Stimulated activated CD8-positive, alpha-beta memory T cell treated with anti-CD3 and anti-CD28 coated beads, Interleukin-2, amount 100 ng/mL, for 1 hour (primary cell): ENCODE results near the gene ITIH2.
"Not testable (repeated sequence)": the region's sequence is repeated elsewhere in the genome, so short reads cannot be mapped to it uniquely, and the experiment has no call there.

Experiments
- DNase-seq, 2 donors: peaks; one replicate each; pipeline ENCODE4 v3.0.0-alpha.2; 2020; ENCODE audit warnings: low read depth in 2 of 2

Gene ITIH2, protein sequence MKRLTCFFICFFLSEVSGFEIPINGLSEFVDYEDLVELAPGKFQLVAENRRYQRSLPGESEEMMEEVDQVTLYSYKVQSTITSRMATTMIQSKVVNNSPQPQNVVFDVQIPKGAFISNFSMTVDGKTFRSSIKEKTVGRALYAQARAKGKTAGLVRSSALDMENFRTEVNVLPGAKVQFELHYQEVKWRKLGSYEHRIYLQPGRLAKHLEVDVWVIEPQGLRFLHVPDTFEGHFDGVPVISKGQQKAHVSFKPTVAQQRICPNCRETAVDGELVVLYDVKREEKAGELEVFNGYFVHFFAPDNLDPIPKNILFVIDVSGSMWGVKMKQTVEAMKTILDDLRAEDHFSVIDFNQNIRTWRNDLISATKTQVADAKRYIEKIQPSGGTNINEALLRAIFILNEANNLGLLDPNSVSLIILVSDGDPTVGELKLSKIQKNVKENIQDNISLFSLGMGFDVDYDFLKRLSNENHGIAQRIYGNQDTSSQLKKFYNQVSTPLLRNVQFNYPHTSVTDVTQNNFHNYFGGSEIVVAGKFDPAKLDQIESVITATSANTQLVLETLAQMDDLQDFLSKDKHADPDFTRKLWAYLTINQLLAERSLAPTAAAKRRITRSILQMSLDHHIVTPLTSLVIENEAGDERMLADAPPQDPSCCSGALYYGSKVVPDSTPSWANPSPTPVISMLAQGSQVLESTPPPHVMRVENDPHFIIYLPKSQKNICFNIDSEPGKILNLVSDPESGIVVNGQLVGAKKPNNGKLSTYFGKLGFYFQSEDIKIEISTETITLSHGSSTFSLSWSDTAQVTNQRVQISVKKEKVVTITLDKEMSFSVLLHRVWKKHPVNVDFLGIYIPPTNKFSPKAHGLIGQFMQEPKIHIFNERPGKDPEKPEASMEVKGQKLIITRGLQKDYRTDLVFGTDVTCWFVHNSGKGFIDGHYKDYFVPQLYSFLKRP

DNA sequence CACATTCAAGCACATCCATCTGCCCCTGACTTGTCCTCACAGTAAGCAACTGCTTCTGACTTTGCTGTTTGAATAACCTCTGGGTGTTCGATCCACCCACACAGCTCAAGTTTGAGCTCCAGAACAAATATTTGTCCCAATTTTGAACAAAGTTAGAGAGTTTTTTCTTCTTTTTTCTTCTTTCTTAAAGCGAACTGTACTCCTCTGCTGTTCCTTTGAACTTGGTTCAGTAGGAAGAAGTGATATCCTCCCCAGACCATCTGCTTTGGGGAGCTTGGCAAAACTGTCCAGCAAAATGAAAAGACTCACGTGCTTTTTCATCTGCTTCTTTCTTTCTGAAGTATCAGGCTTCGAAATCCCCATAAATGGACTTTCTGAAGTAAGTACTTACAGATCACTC, at the start of gene ITIH2:
Gene ITIH2, plus strand, starts transcription at position 177 of the 400 bp plus-strand sequence. Its CDS starts 119 bp downstream, at position 296.
- no peak for DNase-seq

DNA sequence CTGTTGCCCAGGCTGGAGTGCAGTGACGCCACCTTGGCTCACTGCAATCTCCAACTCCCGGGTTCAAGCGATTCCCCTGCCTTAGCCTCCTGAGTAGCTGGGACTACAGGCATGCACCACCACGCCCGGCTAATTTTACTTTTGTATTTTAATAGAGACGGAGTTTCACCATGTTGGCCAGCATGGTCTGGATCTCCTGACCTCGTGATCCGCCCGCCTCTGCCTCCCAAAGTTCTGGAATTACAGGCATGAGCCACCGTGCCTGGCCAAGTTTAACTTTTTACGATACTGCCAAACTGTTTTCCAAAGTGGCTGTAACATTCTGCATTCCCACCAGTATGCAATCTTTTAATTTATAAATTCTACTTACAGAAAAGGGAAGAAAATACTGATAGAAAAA, 46.0 kb upstream of the ITIH2 start:
- not testable (repeated sequence) for DNase-seq

DNA sequence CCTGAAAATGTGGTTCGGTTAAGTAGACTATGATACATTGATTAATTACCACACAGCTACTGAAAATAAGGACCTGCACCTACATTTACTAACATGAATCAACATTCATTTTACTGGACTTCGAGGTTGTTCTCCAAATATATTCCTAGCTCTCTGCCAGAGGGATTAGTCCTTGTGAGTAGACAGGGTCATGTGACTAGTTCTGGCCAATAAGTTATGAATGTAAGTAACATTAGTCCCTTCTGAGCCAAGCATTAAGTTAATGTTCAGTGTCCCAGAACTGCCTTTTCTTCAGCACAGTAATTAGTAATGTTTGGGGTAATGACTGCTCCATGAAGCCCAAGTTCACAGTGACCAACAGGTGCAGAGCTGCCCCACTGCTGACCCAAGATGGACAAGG, 45.6 kb upstream of the ITIH2 start:
- no peak for DNase-seq

DNA sequence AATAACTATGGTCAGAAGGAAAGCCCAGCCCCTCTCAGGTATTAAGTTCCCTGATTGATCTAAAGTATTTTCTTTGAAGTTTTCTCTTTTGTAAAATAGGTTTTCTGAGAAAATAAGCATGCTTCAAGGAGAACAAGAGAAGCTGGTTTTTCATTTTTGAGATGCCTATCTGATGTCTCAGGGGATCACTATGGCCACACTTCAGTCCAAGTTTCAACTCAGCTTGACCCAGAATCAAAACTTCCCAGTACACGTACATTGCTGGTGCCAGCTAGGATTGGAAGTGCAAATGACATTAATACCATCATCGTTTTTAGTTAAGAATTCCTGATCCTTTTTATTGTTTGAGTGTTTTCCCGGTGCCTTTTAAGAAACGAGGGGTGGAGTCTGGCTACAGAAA, 43.6 kb upstream of the ITIH2 start:
- DNase-seq: no peak

DNA sequence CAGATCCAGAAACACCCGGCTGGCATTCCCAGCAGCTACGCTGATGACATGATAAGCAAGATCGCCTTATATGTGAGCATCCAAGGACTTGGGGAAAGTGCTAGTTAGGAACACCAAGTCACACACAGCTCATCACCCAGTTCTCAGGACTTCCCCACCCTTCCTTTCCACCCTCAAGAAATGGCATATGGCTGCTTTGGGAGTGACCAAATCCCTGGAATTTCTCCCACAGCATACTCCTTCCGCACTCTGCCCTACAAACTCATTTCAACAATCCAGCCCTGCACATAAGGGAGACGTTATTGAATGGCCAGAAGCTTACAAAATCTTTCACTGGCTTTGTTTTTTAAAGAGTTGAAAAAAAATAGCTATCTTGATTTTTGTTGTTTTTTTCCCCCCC, 40.6 kb upstream of the ITIH2 start:
- no peak for DNase-seq

DNA sequence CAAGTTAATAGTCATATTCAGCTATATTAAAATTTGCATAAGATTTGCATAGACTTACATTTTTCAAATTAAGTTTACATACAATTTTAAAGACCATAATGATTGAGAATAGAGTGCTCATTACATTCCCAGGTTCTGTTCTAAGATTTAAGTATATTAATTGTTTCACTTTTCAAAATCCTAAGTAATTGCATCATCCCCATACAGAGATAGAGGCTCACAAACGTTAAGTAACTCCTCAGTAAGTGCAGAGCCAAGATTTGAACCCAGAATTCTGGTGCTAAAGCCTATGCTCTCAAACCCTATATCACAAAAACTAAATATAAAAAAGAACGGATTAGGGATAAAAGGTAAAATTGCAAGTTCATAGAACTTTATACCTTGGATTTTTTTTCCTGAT, 38.4 kb upstream of the ITIH2 start:
- no peak for DNase-seq

DNA sequence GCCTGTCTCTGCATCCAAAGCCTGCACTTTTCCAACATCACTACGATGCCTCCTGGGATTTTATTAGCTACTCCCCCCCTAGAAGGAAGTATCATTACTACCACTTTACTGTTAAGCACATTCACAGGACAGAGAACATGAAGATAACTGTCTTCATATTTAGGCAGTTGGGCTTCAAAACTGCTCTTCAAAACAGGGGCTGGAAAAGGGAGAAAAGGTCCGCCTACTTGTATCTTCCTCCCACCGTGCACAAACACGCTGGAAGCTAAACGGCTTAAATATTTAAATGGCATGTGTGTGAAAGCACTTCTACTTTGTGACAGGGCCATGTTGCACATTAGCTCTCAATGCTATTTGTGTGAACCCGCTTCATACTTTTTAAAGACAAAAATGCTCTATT, 37.3 kb upstream of the ITIH2 start:
- DNase-seq: no peak

DNA sequence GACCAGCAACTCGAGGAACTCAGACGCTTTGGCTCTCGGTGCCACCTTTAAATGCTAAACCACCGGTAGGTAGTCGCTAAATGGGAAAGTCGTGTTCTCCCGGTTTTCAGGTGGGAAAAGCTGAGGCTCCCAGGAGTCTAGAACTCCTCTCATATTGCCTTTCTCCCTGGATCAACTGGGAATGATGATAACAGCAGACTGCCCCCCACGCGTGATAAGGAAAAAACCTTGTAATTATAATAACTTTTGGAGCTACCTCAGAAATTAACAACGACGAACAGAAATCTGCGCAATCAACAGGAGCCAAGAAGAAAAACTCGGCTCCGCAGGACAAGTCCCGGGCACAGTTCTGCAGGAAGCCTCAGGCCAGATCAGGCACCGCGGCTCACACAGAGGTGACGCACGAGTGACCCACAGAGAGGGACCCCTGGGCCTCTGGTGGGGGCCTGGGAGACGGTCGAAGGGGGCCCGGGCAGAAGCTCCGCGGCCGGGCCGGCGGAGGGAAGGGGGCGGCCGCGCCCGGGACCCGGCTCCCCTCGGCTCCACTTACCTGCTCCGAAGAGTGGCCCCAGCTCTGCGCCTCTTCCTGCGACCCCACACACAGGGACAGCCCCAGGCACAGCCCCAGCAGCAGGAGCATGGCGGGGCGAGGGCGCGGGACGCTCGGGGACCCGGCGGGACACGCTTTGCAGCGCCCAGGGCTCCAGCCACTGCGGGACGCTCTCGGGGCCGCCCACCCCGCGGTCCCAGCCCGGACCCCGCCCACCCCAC, 36.7 kb upstream of the ITIH2 start, which contains the start of gene ITIH5:
Gene ITIH5, minus strand, starts transcription at position 714 of the 771 bp plus-strand sequence. Its CDS starts 74 bp downstream, at position 640.
- DNase-seq: no peak

DNA sequence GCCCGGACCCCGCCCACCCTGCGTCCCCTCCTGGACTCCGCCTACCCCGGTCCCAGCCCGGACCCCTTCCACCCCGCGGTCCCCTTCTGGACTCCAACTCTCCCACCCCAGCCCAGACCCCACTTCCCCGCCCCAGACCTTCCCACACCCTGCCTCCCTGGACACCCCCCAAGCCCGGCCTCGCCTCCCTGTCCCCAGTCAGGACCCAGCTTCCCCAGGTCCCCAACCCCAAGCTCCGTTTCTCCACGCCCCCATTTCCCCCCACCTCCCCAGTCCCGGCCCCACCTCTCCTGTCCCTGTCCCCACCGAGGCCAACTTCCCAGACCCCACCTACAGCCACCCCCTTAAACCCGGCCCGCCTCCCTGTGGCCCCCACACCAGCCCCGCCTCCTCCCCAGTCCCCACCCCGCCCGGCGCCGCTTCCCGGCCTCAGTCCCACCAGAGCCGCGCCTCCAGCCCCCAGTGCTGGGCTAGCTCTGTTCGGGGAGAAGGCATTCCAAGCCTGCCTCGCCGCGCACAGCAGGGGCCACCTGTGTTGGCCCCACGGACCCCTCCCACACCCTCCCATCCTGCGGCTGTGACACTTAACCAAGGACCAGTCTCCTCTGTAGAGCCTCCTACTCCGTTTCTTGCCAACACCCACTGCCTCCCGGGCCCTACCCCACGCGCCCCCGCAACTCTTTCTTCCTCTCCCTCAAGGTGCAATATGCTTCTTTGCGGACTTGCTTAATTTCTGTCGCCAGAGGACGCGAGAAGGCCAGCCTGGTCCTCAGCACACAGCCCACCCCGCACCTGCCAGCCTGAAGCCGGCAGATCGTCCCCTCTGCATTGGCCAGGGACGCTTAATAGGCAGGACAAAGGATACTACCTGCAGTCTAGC, 35.6 kb upstream of the ITIH2 start:
- DNase-seq: no peak

DNA sequence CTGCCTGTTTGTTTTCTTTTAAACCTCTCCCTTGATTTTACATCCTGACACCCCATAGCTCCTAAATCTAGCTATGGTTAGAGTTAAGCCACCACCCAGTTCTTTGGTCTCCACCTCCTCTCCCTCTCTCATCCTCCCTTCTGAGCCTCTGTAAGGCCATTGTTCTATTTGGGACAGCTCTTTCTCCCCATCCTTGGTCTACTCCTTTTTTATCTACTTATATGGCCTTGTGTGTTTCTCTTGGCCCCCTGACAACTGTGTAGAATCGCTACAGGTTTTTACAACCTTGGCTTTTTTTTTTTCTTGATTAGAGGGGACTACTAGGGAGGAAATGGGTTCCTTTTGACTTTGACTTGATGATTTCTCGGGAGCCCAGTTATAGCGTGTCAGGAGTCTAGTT, 33.0 kb upstream of the ITIH2 start:
- DNase-seq: no peak

DNA sequence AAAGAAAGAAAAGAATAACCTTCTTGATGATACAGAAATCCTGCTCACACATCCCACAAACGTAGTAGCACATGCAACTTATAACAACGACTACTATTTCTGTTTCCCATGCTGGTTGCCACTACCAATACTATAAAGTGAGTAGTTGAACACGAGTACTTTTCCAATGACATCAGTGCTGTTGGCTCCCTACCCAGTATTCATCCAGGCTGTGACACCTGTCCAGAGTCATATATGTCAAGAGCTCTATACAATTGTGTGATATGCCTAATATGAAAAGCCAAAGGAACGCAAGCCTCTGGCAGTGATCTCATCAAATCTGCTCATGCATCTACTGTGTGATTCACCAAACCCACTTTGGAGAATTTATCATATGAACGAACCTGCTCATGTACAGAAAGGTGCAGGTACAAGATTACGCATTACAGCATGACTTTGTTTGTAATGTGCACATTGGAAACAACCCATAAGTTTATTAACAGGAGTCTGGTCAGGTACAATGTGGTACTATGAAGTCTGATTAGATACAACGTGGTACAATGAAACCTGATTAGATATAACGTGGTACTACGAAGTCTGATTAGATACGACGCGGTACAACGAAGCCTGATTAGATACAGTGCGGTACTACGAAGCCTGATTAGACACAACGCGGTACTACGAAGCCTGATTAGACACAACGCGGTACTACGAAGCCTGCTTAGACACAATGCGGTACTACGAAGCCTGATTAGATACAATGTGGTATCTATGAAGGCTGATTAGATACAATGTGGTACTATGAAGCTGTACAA, 30.6 kb upstream of the ITIH2 start:
- DNase-seq: no peak

DNA sequence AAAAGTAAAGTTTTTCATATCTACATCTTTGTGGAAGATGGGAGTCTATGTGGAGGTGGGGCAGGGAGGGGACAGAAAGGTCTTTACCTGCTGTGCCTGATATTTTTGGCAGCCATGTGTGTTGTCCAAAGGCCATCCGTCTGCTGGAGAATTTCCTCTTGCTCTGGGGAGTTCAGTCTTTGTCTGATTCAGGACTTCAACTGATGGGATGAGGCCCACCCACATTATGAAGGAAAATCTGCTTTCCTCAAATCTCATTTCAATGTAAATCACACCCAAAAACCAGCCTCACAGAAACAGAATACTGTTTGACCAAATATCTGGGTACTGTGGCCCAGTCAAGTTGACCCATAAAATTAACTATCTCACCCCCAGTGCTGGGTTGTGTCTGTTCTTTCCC, 23.9 kb upstream of the ITIH2 start:
- no peak for DNase-seq

DNA sequence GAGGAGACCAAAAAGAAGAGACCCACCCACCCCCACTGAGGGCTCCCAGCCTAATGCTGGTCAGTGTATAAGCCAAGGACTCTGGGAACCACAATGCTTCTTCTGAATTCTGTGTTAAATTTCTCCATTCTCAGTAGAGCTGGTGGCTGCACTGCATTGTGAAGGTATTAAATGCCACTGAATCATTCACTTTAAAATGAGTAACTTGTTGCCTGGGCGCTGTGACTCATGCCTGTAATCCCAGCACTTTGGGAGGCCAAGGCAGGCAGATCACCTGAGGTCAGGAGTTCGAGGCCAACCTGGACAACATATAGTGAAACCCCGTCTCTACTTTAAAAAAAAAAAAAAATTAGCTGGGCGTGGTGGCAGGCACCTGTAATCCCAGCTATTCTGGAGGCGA, 23.0 kb upstream of the ITIH2 start:
- not testable (repeated sequence) for DNase-seq

DNA sequence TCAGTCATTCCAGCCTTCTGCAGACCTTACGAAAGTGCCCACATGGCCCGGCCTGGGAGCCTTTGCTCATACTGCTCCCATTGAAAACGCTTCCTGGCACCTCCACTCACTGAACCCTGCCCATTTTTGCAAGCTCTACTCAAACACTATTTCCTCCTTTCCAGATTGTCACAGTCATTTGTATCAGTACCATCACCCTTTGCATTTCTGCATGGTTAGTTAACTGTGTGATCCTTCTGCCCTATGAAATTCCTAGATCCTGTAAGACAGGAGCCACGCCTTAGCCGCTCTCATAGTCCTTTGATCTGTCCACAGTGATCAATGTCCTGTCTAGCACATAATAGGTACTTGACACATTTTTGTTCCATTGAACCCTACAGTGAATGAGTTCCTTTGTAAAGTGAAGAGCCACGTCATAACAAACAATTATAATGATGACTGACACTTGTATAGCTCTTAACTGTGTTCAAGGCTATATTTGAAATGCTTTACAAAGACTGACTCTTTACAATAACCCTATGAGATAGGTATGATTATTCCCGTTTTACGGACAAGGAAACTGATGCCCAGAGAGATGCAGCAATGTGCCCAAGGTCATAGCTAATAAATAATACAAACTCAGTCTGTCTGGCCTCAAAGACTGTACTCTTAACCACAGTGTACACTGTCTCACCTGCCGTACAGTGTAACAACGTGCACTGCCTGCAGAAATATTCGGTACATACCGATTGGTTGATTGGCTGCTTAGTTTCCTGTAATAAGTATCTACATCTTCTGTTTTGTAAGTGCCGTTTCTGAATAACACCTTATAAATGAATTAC, 16.6 kb upstream of the ITIH2 start:
- no peak for DNase-seq

DNA sequence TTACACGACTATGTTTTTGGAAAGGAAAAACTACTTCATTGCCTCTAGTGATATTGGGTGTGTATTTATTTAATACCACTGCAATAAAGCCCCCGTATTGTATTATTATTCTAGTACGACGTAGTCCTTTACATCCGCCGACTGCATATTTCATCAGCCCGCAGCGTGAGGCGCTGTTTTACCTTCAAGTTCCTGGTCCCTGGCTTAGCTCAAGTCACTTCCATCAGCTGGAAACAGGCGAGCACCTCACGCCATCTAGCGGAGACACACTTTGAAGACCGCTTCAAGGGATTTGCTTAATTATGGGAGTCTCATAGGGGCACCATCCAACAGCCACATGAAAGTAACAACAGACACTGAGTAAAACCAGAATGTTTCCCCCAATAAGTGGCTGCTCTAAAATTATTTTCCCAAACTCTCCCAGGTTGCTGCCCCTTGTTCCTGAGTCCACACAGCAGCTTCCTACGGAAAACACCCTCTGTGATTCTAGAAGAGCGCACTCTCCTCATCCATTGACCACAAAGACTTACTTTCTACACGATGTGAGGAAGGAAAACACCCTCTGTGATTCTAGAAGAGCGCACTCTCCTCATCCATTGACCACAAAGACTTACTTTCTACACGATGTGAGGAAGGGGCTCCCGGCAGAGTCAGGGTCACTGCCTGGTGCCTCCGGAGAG, 15.7 kb upstream of the ITIH2 start:
- DNase-seq: peak; percentile 46 to 50

DNA sequence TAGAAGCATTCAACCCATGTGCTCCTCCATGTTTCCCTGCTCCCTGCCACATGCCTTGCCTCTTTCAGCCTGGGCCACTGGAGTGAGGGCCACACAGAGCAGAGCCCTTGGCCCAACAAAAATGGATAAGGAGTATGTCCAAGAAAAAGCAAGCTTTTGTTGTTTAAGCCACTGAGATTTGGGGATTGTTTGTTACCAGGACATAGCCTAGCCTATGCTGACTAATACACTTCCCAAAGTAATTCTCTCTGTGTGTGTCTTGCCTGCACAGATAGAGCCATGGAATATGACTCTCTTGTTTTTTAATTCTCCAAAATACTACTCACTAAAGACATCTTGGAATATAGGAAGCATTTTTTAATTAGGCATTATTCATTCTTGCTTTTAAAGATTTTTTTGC, 13.5 kb upstream of the ITIH2 start:
- no peak for DNase-seq

DNA sequence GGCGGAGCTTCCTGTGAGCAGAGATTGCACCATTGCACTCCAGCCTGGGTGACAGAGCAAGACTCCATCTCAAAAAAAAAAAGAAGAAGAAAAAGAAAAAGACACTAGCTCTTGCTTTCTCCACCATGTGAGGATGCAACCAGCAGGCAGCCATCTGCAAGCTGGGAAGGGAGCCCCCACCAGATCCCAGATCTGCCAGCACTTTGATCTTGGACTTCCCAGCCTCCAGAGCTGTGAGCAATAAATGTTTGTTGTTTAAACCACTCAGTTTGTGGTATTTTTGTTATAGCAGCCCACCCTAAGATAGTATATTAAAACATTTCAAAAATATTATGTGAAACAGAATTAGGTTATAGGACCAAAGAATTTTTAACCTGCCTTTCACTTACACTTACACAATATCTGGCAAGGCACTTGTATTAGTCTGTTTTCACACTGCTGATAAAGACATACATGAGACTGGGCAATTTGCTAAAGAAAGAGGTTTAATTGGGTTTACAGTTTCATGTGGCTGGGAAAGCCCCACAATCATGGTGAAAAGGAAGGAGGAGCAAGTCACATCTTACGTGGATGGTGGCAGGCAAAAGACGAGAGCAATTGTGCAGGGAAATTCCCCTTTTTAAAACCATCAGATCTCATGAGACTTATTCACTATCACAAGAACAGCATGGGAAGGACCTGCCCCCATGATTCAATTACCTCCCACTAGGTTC, 12.1 kb upstream of the ITIH2 start:
- DNase-seq: not testable (repeated sequence)

DNA sequence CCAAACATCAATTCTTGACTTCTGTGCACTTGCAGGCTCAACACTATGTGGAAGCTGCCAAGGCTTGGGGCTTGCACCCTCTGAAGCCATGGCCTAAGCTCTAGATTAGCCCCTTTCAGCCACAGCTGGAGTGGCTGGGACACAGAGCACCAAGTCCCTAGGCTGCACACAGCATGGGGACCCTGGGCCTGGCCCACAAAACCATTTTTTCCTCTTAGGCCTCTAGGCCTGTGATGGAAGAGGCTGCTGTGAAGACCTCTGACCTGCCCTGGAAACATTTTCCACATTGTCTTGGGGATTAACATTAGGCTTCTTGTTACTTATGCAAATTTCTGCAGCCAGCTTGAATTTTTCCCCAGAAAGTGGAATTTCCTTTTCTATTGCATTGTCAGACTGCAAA, 10.7 kb upstream of the ITIH2 start:
- DNase-seq: not testable (repeated sequence)
